ENCODE measurements around the gene RAB11FIP5.
"Not testable (repeated sequence)": the region's sequence is repeated elsewhere in the genome, so short reads cannot be mapped to it uniquely, and the experiment has no call there.

RAB11FIP5 gene

DNA sequence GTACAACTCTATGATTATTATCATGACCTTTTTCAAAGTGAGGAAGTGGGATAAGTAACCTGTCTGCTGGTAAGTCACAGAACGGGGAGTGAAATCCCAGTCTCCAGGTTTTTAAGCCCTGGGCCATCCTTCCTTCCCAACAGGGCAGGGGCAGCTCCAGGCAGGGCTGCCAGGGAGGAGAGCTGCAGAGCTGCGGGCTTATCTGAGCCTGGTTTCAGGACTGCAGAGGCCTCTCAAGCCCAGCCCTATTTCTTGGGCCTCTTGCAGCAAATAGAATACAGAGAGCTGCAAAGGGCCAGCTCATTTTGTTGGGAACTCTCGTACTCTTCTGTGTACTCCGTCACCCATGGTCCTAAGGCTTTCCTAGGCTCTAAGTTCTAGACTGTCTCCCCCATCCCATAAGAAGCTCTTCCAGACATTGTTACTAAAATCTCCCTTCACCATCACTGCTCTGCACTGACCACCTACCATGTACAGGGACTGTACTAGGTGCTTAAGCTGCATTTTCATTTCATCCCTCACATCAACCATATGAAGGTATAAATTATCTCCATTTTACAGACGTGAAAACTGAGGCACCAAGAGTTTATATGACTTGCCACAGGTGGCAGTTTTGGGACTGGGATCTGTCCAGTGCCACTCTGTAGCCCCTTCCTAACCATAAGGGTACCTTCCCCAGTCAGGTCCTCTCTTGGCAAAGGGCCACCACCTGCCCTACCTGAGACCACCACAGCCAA, 3.1 kb downstream of the RAB11FIP5 start:
- ATAC-seq = no peak

DNA sequence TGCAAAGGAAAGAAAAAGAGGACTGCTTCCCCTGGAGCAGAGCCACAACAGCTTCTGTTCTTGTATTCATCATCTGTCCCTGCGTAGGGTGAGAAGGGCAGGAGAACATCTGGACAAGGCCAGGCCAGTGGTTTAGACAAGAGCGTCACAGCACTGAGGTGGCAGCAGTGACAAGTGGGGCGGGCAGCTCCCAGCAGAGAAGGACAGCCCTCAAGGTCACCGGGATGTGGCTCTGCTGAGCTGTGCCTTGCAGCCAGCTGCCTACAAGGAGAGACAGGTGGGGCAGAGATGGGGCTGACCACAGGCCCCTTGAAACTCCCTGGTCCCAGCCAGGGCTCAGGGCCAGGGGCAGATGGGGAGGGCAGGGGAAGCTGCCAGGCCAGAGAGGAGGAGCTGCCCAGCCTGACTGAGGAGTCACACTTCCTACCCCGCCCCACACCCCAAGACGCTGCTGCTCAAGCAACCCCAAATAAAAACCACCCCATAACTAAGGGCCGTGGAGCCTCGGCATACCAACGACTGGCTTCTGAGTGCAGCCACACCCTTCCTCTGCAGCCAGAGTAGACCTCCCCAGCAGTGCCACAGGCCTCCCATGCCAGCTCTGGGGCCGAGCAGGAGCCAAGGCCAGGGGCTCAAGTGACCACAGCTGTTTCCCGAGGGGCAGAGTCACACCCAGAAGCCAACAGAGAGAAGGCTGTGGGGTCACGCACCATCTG, 5.4 kb downstream of the RAB11FIP5 start:
- peak in 1 of 2 donors; percentile 40 for ATAC-seq

DNA sequence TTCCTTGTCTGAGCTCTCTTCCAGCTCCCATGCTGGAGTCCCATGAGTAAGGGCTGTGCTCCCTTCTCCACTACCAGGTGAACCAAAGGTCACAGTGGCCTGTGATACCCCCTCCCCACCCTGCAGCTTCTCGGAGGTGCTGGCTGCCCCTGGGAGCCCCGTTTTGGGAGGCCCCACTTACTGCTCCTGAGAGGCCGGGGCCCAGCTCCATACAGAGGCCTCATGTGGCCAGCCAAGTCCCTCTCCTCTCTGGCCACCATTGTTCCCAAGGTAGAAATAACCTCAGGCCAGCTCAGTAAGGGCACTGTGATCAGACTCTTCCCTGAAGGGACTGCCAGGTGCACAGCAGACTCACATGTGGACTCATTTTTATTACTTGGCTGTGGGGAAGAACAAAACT, 6.0 kb downstream of the RAB11FIP5 start:
- ATAC-seq = no peak

- ATAC-seq = no peak
Observed at GRCh38 chr2:73105511-73105971, 7.2 kb downstream of the RAB11FIP5 start.

DNA sequence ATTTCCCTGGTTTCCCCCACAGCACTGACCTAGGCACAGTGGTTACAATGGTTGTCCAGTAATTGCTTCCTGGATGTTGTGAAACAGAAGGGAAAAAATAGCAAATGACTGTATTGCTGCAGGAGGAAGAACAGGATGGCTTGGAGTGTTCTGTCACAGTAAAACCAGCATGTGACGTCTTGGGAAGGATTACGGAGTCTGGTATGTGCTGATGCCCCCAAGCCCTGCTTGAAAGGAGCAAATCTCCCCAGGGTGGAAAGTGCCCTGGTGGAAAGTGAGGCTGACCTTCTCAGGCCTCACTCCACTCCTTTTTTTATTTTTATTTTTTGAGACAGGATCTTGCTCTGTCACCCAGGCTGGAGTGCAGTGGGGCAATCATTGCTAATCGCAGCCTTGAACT, 7.8 kb downstream of the RAB11FIP5 start:
- no peak for ATAC-seq

DNA sequence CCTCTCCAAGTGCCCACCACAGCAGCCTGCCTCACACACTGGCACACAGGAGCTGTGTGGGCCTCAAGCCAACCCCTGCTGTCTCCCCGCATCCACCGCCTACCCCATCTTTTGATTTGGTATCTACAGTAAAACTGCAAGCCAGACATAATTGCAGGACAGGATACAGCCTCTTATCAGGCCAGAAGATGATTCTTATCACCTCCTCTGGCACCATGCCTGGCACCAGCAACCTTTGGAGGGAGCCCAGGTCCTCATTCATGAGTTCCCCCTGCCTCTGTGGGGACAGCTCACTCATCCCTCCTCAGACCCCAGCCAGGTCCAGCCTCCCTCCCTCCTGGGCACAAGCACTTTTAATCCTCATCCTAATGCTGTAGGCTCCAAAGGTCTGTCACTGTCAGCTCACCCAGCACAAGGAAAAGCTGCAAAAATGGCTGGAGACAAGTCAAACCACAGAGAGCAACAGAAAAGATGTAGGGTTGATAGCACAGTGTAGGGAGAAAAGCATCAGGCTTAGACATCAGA, 9.7 kb downstream of the RAB11FIP5 start:
- ATAC-seq = no peak

DNA sequence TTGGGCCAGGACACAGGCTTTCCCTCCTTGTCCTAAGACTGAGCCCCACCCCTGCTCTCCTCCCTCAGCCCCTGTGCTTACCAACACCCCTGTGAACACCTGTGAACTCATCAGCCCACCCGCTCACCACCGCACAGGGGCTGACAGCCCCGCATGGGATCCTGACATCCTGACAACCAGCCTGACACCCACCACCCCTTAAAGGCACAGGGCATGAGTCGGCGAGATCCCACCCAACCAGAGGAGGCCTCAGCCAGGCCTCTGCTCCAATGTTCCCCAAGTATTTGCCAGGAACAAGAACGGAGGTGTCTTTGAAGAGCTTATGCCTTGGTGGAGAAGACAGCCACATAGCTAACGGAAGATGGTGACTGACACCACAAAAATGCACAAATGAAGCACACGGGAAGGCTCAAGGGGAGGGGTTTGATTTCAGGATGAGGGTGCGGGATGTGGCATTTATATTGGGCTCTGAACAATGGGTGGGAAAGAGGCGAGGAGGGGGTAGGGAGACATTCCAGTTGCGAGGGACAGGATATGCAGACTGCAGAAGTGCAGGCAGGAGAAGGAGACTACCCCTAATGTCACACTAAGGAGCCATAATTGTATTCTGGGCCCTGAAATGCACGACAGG, 11.0 kb downstream of the RAB11FIP5 start:
- ATAC-seq = no peak

DNA sequence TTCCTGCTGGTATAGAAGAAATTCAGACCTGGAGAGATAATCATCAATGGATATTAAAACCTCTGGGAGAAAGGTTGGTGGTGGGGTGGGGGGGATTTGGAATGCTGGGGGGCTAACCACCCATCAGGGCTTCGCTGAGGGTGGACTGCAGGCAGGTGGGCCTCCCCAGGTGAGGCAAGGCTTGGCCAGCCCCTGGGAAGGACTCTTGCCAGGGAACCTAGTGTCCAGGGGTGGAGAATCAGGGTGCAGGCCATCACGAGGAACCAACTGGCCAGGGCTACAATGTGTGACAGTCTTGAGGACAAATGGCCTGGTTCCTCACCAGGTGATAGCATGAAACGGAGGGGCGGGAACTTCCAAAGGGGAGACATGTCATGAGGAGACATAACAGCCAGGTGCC, 11.8 kb downstream of the RAB11FIP5 start:
- ATAC-seq = no peak

DNA sequence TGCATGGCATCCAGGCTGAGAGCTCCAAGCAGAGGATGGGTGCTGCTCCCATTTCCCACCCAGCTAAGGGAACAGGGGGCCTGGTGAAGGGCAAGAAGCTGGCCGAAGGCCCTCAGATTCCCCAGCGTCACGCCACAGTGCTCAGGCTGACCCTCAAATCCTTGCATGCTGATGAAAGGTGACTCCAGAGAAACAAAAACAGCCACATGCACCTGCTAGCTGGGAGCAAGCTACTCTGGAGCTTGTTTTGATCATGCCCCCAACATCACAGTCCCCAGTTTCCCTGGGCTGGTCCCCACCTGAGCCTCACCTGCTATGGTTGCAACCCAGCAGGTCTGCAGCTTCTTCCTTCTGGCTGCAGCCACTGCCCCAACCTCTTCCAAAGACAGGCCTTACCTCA, 13.3 kb downstream of the RAB11FIP5 start:
- no peak for ATAC-seq

GRCh38 chr2:73095910-73096309, 16.8 kb downstream of the RAB11FIP5 start:
- no peak for ATAC-seq

- not testable (repeated sequence) for ATAC-seq
Observed at GRCh38 chr2:73093601-73094218, 19.0 kb downstream of the RAB11FIP5 start.

DNA sequence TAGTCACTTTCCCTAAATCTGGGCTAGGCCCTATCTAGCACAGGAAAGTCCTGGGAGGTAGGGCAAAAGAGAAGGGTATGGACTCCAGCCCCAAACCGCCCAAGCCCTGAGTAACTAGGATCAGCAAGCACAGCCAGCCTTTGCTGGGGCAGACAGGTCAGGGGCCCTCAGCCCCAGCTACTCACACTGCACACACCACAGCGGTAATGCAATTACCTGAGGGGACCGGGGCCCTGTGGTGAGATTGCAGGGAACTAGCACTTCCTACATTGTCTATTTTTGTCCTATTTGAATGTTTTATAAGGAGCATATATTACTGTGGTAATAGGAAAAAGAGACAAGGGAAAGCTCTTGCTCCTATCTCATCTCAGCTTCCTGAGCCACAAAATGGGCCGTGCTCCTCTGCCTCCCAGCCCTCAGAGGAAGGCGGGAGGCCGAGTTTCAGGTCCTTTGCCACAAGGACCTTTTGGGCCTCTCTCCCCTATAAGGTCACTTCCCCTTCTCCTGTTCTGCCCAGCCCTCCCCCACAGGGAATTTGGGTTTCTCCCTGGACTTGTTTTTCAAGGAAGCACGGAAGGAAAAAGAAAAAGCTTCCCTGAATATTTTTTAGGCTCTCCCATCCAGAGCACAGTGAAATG, 20.5 kb downstream of the RAB11FIP5 start:
- ATAC-seq = no peak

DNA sequence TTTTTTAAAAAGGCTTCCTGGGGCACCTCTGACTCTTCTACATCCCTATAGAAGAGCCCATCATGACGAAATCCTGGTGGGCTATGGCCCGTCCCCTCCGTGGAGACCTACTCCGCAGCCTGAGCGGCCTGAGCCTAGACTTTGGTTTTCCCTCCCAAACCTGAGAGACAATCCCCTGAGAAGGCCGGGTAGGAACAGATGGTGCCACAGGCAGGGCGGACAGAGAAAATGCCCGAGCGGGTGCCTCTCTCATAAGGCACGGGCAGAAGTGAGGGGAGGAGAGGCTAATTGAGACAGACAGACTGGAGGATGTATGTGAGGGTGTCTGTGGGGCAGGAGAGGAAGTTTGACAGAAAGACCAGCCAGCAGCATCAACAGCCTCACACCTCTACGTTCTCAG, 21.1 kb downstream of the RAB11FIP5 start:
- ATAC-seq = no peak

DNA sequence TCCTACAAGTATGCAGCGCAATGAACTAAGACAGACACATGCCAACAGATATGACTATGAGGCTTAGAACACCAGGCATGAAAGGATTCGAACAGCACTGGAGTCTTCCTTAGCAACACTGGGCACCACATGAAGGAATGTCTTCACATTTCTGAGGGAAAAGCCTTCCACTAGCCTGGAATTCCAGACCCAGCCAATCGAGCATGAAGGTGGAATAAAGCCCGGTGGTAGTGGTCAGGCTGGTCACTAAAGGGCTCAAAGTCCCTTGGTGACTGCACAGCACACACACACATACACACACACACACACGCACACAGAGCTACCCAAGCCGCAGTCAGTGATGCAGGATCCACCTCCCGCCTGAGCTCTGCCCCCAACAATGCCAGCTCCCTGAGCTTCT, 21.6 kb downstream of the RAB11FIP5 start:
- no peak for ATAC-seq

GRCh38 chr2:73089270-73090030, 23.3 kb downstream of the RAB11FIP5 start:
- ATAC-seq = no peak

DNA sequence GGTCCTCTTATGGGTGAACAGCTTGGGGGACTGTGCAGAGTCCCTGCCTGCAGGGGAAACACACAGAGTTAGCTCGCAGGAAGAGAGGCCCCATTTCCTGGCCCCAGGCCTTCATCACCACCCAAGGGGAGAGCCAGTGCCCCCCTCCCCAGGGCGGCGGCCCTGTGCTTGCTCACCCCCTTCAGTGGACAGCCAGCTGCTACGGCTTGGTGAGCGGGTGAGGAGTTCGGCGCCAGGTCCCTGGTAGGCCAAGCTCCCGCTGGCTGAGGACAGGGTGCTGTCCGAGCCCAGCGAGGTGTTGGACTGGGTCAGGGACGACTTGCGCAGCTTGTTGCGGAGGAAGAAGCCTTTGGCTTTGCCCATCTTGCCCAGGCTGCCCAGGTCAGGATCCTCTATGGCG, 24.0 kb downstream of the RAB11FIP5 start:
- ATAC-seq = no peak

DNA sequence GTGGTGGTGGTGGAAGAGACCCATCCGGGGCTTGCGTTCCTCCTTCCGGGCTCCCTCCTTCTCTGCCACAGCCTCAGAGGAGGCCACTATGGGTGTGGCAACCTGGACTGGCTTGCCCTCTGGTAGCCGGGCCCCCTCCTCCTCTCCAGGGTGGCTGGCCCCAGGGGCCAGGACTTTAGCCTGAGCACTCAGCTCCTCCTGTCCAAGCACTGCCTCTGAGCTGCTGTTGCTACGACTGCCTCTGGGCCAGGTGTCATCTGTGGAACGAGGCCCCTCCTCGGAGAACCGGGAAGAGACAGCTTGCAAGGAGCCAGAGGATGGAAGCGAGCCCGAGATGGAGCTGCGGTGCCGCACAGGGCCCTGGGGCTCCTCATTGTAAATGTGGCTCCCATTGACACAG, 24.5 kb downstream of the RAB11FIP5 start:
- no peak for ATAC-seq

DNA sequence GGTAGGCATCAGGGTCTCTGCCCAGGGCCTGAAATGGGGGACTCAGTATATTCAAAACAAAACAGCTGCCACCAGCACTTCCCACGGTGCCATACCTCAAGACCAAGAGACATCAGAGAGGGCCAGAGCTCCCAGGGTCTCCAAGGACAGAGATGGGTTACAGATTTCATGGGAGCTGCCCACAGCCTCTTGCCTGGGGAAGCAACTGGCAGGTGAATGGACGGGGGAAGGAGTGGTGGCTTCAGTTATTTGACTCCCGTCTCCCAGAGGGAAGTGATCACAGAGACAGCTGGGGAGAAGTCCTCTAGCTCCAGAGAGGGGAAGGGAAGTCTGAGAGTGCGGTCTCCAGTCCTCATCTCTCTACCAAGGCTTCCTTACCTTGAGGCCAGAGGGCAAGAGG, 25.4 kb downstream of the RAB11FIP5 start:
- ATAC-seq = no peak

- peak; percentile 89 to 90 for ATAC-seq
Observed at GRCh38 chr2:73085691-73086090, 27.1 kb downstream of the RAB11FIP5 start.

- ATAC-seq = no peak
Observed at GRCh38 chr2:73084971-73085370, 27.8 kb downstream of the RAB11FIP5 start.

GRCh38 chr2:73083886-73084800, 28.6 kb downstream of the RAB11FIP5 start:
- no peak for ATAC-seq

Data from activated CD4-positive, CD25-positive, alpha-beta regulatory T cell treated with anti-CD3 and anti-CD28 coated beads, Interleukin-2, amount 50 U/mL, for 24 hours (primary cell).